Measurements from ENCODE around the gene IL17RD. TPM values are rescaled to one million over a fixed set of nuclear protein-coding genes. Genes with fewer than 3 reads are reported as not detected.

IL17RD gene
- total RNA-seq, 1 experiment from 2014 or later, result 8.3 TPM

DNA sequence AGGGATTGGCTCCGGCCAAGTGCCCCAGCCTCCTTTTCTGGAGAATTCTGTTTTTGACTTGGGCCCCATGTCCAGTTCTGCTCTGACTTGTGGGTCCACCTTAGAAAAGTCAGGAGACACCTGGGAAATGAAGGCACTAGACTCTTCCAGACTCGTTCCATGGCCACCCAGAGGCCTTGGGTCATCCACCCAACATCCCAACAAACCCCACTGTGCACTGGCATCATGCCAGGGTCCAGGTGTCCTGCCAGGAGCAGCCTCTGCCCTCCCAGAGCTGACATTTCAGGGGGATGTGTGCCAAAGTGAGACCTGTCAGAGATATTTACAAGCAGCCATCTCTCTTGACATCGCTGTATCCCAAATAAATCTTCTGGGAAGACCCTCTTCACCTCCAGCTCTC lies 91.5 kb downstream of the IL17RD start:
- Histone ChIP-seq H2AFZ (no peak overlapping the region), H3K79me2 (ENCODE audit: low read depth) (peaks cover 86% of the 10 kb centered on the region), H3K27ac (no peak overlapping the region), H3K4me2 (no peak overlapping the region), H3F3A (ENCODE audit: insufficient read depth, low read depth) (peaks cover 15% of the 10 kb centered on the region), H3K9me2 (ENCODE audit: insufficient read depth) (no peaks in the 10 kb centered on the region), H3K9me3 (ENCODE audit: insufficient read depth, low read depth) (no peaks in the 10 kb centered on the region), H3K4me1 (replicated peaks; ENCODE audit: insufficient read depth) (peaks cover 25% of the 10 kb centered on the region), H3K4me3 (no peak overlapping the region), H3K36me3 (ENCODE audit: low read depth) (peaks cover 5% of the 10 kb centered on the region), H4K20me1 (ENCODE audit: insufficient read depth) (no peaks in the 10 kb centered on the region), H3K27me3 (ENCODE audit: insufficient read depth, low read depth) (no peaks in the 10 kb centered on the region)
- ChIA-PET CTCF (no interaction called here), POLR2A (ENCODE audit: unreplicated experiment) (no interaction called here)
- no TSS peak for BruUV-seq (replicated peaks)
- TF ChIP-seq, protein P1, sequence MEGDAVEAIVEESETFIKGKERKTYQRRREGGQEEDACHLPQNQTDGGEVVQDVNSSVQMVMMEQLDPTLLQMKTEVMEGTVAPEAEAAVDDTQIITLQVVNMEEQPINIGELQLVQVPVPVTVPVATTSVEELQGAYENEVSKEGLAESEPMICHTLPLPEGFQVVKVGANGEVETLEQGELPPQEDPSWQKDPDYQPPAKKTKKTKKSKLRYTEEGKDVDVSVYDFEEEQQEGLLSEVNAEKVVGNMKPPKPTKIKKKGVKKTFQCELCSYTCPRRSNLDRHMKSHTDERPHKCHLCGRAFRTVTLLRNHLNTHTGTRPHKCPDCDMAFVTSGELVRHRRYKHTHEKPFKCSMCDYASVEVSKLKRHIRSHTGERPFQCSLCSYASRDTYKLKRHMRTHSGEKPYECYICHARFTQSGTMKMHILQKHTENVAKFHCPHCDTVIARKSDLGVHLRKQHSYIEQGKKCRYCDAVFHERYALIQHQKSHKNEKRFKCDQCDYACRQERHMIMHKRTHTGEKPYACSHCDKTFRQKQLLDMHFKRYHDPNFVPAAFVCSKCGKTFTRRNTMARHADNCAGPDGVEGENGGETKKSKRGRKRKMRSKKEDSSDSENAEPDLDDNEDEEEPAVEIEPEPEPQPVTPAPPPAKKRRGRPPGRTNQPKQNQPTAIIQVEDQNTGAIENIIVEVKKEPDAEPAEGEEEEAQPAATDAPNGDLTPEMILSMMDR (conservative IDR thresholded peaks at IDR 0.05), result no peak
- intact Hi-C loops (cut with micrococcal nuclease; ENCODE audit: unreplicated experiment), result no loop called here
- no peak for DNase-seq

- no peak overlapping the region for H2AFZ ChIP-seq
- DNase-seq, result no peak
- POLR2A ChIA-PET (ENCODE audit: unreplicated experiment), result interaction anchor here (0.5 kb wide), 1 partner anchor 62 kb away, joined by 3 read pairs; no protein-coding TSS in a partner anchor
- H3K79me2 ChIP-seq (ENCODE audit: low read depth), result peaks cover 80% of the 10 kb centered on the region
- peaks cover 38% of the 10 kb centered on the region for H3F3A ChIP-seq (ENCODE audit: insufficient read depth, low read depth)
- H3K9me3 ChIP-seq (ENCODE audit: insufficient read depth, low read depth), result no peaks in the 10 kb centered on the region
- peak overlapping the region; percentile 68 for H3K4me2 ChIP-seq
- TF ChIP-seq, protein P1 (conservative IDR thresholded peaks at IDR 0.05), result no peak
- no peak for TF ChIP-seq EZH2 (IDR thresholded peaks at IDR 0.05; ENCODE audit: low read depth)
- no TSS peak for BruUV-seq (replicated peaks)
- H3K4me1 ChIP-seq (replicated peaks; ENCODE audit: insufficient read depth), result peaks cover 55% of the 10 kb centered on the region
- intact Hi-C loops (cut with micrococcal nuclease; ENCODE audit: unreplicated experiment), result no loop called here
- H3K36me3 ChIP-seq (ENCODE audit: low read depth), result no peaks in the 10 kb centered on the region
- CTCF ChIA-PET, result no interaction called here
- no peaks in the 10 kb centered on the region for H4K20me1 ChIP-seq (ENCODE audit: insufficient read depth)
- peak overlapping the region; percentile 91 for H3K27ac ChIP-seq
- no peaks in the 10 kb centered on the region for H3K27me3 ChIP-seq (ENCODE audit: insufficient read depth, low read depth)
- H3K4me3 ChIP-seq, result no peak overlapping the region
- H3K9me2 ChIP-seq (ENCODE audit: insufficient read depth), result no peaks in the 10 kb centered on the region
Observed at GRCh38 chr3:57069503-57069902, 95.7 kb downstream of the IL17RD start.

- peaks cover 60% of the 10 kb centered on the region for H3K4me1 ChIP-seq (replicated peaks; ENCODE audit: insufficient read depth)
- POLR2A ChIA-PET (ENCODE audit: unreplicated experiment), result interaction anchor here (0.6 to 0.8 kb wide), 3 partner anchors 8 to 100 kb away, joined by 3 to 7 read pairs (median 3); partner anchors contain the start of gene SPATA12
- peak; percentile 78 to 97 for DNase-seq
- H3K4me2 ChIP-seq, result peak overlapping the region; percentile 68
- no peaks in the 10 kb centered on the region for H3K27me3 ChIP-seq (ENCODE audit: insufficient read depth, low read depth)
- intact Hi-C loops (cut with micrococcal nuclease; ENCODE audit: unreplicated experiment), result loop anchor here (1.0 kb wide), 2 partner anchors 61 to 73 kb away; no protein-coding TSS in a partner anchor
- peaks cover 38% of the 10 kb centered on the region for H3F3A ChIP-seq (ENCODE audit: insufficient read depth, low read depth)
- peaks cover 80% of the 10 kb centered on the region for H3K79me2 ChIP-seq (ENCODE audit: low read depth)
- no TSS peak for BruUV-seq (replicated peaks)
- CTCF ChIA-PET, result no interaction called here
- H3K36me3 ChIP-seq (ENCODE audit: low read depth), result no peaks in the 10 kb centered on the region
- H3K9me2 ChIP-seq (ENCODE audit: insufficient read depth), result no peaks in the 10 kb centered on the region
- no peaks in the 10 kb centered on the region for H3K9me3 ChIP-seq (ENCODE audit: insufficient read depth, low read depth)
- TF ChIP-seq EZH2 (IDR thresholded peaks at IDR 0.05; ENCODE audit: low read depth), result no peak
- TF ChIP-seq, protein P1 (conservative IDR thresholded peaks at IDR 0.05), result no peak
- H4K20me1 ChIP-seq (ENCODE audit: insufficient read depth), result no peaks in the 10 kb centered on the region
- H2AFZ ChIP-seq, result no peak overlapping the region
- H3K4me3 ChIP-seq, result peak overlapping the region; percentile 38; the same call in 1 of the 2 replicates
- peak overlapping the region; percentile 91 for H3K27ac ChIP-seq
Observed at GRCh38 chr3:57068437-57069089, 96.6 kb downstream of the IL17RD start.
